Esophagus muscularis mucosa (tissue), 4 donors: Measurements from ENCODE around the gene PIP4K2A. TPM values are rescaled to one million over a fixed set of nuclear protein-coding genes. Genes with fewer than 3 reads are reported as not detected.

Source experiments
- DNase-seq: peaks from one replicate; pipeline ENCODE4 v3.0.0-alpha.2; 2017; ENCODE audit errors: extremely low spot score
- H3K27ac ChIP-seq, 4 donors: fragments of 200-600 bp; sonication (generic); replicated peaks in 1 of 4; 1 replicate in 3 of 4; 2 replicates in 1 of 4; pipeline ENCODE4 v1.5.1; 2016 to 2019; ENCODE audit warnings: mild to moderate bottlenecking in 1 of 4
- H3K27me3 ChIP-seq, 4 donors: fragments of 200-600 bp; sonication (generic); one replicate each; pipeline versions ENCODE4 v1.5.1 to v1.6.0; 2016 to 2019
- H3K36me3 ChIP-seq, 4 donors: fragments of 200-600 bp; sonication (generic); one replicate each; pipeline ENCODE4 v1.5.1; 2016 to 2019
- H3K4me1 ChIP-seq, 4 donors: fragments of 200-600 bp; sonication (generic); one replicate each; pipeline ENCODE4 v1.5.1; 2016 to 2019
- H3K4me3 ChIP-seq, 4 donors: fragments of 200-600 bp; sonication (generic); 1 replicate in 2 of 4; 2 replicates in 2 of 4; pipeline ENCODE4 v1.5.1; 2016 to 2019; ENCODE audit warnings: mild to moderate bottlenecking in 4 of 4, moderate library complexity in 1 of 4
- H3K9me3 ChIP-seq, 4 donors: fragments of 200-600 bp; sonication (generic); 1 replicate in 3 of 4; 2 replicates in 1 of 4; pipeline ENCODE4 v1.5.1; 2016 to 2019
- EP300 ChIP-seq: sonication (generic); formaldehyde crosslinking; IDR thresholded peaks from one replicate; pipeline ENCODE4 v1.6.1; 2017; ENCODE audit warnings: antibody characterized with exemption
- POLR2A ChIP-seq: fragments of 450-650 bp; IDR thresholded peaks from one replicate; pipeline ENCODE4 v1.6.1; 2017; ENCODE audit warnings: antibody characterized with exemption, moderate library complexity, mild to moderate bottlenecking, low read depth
- POLR2AphosphoS5 ChIP-seq, 2 donors: sonication (generic); formaldehyde crosslinking; IDR thresholded peaks; one replicate each; pipeline ENCODE4 v1.6.1; 2017; ENCODE audit warnings: antibody characterized with exemption in 2 of 2
- WGBS: methylation state at CpG from one replicate; pipeline ENCODE4 v1.1.5; 2018; 5-methylcytosine and 5-hydroxymethylcytosine counted together
- intact Hi-C: fragments of 100-400 bp; cut with DNase I; formaldehyde crosslinking; loops from one replicate; pipeline ENCODE4 v1.15.1; 2023
- total RNA-seq, 4 donors: library from RNA; depleted of rRNA; stranded (reverse); fragments of >200 nt; gene quantifications; one replicate each; pipeline versions ENCODE4 v1.1.0 to v1.2.1, GENCODE V29; 2016
- TF ChIP-seq, protein P1 (sequence below), 3 experiments: fragments of 200-600 bp in 2 of 3; fragments of 450-650 bp in 1 of 3; sonication (generic) in 2 of 3; IDR thresholded peaks; one replicate each; pipeline ENCODE4 v1.5.1; 2017 to 2019; ENCODE audit warnings: antibody characterized with exemption in 3 of 3, mild to moderate bottlenecking in 2 of 3, moderate library complexity in 1 of 3

The PIP4K2A gene
- total RNA-seq, 4 donors from 2014 or later, result 26.2 to 34.3 (median 32.5) TPM

DNA sequence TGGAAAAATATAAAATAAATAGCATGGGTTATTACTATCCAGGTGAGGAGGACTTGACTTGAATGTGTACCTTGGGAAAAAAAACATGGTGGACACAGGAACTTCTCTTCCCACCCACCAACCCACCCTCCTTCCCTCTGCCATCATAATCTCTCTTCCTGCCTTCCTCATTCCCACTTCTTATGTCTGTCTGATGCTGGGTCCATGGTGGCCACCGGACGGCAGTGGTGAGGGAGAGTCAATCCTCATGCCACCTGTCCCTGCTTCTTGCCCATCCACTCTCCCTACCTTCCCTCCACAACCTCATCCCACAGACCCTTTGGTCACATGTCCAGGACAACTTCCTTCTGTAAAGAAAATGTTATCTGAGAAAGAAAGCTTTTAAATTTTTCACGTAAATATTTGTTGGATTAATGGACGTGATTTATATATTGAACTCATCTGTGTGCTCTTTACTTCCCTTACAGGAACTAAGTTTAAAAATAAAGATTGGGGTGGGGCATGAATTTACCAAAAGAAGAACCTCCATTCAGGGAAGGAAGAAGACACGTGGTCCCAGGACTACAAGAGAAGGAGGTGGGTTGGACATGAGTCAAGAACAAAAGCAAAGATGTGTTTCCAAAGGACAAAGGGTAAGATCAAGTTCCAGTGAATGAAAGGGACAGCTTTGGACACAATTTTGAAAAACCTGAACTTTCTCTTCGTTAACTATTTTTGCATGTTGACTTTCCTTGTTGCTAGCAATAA is 104.5 kb downstream of the PIP4K2A start:
- Histone ChIP-seq H3K4me3 (no peak overlapping the region), H3K4me1 (peaks cover 0 to 16% (median 4%) of the 10 kb centered on the region in 4 donors), H3K9me3 (no peaks in the 10 kb centered on the region), H3K36me3 (peaks cover 0 to 18% (median 11%) of the 10 kb centered on the region in 4 donors), H3K27me3 (no peaks in the 10 kb centered on the region), H3K27ac (no peak overlapping the region)
- no peak for DNase-seq
- TF ChIP-seq EP300 (no peak), POLR2AphosphoS5 (IDR thresholded peaks at IDR 0.05) (no peak), POLR2A (no peak)
- TF ChIP-seq, protein P1, sequence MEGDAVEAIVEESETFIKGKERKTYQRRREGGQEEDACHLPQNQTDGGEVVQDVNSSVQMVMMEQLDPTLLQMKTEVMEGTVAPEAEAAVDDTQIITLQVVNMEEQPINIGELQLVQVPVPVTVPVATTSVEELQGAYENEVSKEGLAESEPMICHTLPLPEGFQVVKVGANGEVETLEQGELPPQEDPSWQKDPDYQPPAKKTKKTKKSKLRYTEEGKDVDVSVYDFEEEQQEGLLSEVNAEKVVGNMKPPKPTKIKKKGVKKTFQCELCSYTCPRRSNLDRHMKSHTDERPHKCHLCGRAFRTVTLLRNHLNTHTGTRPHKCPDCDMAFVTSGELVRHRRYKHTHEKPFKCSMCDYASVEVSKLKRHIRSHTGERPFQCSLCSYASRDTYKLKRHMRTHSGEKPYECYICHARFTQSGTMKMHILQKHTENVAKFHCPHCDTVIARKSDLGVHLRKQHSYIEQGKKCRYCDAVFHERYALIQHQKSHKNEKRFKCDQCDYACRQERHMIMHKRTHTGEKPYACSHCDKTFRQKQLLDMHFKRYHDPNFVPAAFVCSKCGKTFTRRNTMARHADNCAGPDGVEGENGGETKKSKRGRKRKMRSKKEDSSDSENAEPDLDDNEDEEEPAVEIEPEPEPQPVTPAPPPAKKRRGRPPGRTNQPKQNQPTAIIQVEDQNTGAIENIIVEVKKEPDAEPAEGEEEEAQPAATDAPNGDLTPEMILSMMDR (IDR thresholded peaks at IDR 0.05), result no peak
- 53% methylated on average over 6 of the region's 6 CpGs for WGBS
- intact Hi-C loops, result no loop called here

DNA sequence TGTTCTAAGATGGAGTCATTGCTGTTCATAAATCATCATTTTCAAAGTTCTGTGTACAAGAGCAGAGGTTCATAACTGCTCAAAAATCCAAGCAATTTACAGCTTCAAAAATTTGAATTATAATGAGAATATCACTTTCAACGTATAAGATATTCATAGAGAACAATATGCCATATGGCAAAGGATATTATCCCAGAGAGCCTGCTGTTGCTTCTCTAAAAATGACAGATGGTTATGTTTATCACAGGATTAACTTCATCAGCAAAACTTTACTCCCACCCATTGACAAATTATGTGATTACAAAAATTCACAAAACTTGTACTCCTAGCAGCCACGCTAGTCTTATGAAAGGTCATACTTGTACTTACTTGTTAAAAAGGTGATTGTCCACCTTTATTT is 105.1 kb downstream of the PIP4K2A start:
- intact Hi-C loops, result no loop called here
- Histone ChIP-seq H3K27ac (no peak overlapping the region), H3K4me3 (no peak overlapping the region), H3K27me3 (no peaks in the 10 kb centered on the region), H3K4me1 (peaks cover 0 to 16% (median 9%) of the 10 kb centered on the region in 4 donors), H3K9me3 (no peaks in the 10 kb centered on the region), H3K36me3 (peaks cover 0 to 18% (median 11%) of the 10 kb centered on the region in 4 donors)
- TF ChIP-seq, protein P1 (IDR thresholded peaks at IDR 0.05), result no peak
- no peak for TF ChIP-seq POLR2AphosphoS5 (IDR thresholded peaks at IDR 0.05)
- no peak for TF ChIP-seq EP300
- TF ChIP-seq POLR2A, result no peak
- no peak for DNase-seq
- WGBS, result 98% methylated on average over 2 of the region's 2 CpGs

DNA sequence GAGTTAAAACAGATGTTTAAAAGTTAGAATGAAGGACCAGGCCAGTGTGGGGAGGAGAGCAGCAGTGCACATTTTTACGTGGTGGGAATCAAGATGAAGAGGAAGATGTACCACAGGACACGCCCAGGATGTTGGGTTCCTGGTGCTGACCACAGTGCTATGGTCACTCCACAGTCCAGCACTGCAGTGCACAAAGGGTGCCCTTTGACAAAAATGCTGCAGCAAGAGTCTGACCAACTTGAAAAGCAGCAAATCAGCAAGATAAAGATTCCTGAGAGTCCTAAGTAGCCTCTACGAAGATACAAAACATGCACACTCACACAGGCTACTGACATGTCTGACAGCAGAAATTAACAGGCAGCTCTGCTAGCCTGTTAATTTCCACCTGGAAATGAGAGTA is 107.1 kb downstream of the PIP4K2A start:
- Histone ChIP-seq H3K4me1 (peaks cover 0 to 16% (median 11%) of the 10 kb centered on the region in 4 donors), H3K36me3 (peaks cover 0 to 18% (median 11%) of the 10 kb centered on the region in 4 donors), H3K27me3 (no peaks in the 10 kb centered on the region), H3K9me3 (no peaks in the 10 kb centered on the region), H3K27ac (no peak overlapping the region), H3K4me3 (no peak overlapping the region)
- no peak for TF ChIP-seq POLR2A
- TF ChIP-seq, protein P1 (IDR thresholded peaks at IDR 0.05), result no peak
- 48% methylated on average over 3 of the region's 3 CpGs for WGBS
- no peak for DNase-seq
- intact Hi-C loops, result no loop called here

DNA sequence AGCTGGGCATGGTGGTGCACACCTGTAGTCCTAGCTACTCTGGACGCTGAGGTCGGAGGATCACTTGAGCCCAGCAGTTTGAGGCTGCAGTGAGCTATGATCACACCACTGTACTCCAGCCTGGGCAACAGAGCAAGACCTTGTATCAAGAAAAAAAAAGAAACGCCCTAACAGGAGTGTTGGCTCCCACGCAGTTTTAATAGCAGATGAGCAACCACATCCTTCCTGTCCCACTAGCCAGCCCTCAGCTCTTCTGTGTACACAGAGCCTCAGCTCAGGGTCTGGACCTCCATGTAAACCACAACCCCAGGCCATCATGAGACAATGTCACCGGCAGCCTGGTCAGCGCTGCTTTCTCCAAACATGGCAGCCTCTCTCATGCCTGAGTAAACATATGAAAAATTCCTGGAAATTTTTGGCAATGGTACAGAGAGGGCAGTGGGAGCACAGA is 108.2 kb downstream of the PIP4K2A start:
- H3K4me1 ChIP-seq, result peaks cover 0 to 18% (median 11%) of the 10 kb centered on the region in 4 donors
- TF ChIP-seq POLR2AphosphoS5 (IDR thresholded peaks at IDR 0.05) (no peak), POLR2A (no peak), EP300 (no peak)
- TF ChIP-seq, protein P1 (IDR thresholded peaks at IDR 0.05), result no peak
- no peaks in the 10 kb centered on the region for H3K27me3 ChIP-seq
- DNase-seq, result no peak
- H3K9me3 ChIP-seq, result no peaks in the 10 kb centered on the region
- intact Hi-C loops, result no loop called here
- peak overlapping the region in 2 of 4 donors; percentile 23 to 44 for H3K27ac ChIP-seq
- 70% methylated on average over 6 of the region's 6 CpGs for WGBS
- H3K4me3 ChIP-seq, result no peak overlapping the region
- H3K36me3 ChIP-seq, result peaks cover 0 to 27% (median 11%) of the 10 kb centered on the region in 4 donors
